ENCODE measurements around the gene CAPN12. TPM values are rescaled to one million over a fixed set of nuclear protein-coding genes. Genes with fewer than 3 reads are reported as not detected.
"Not testable (repeated sequence)": the region's sequence is repeated elsewhere in the genome, so short reads cannot be mapped to it uniquely, and the experiment has no call there.

CAPN12 gene
- total RNA-seq, 1 donor from 2014 or later: not detected

DNA sequence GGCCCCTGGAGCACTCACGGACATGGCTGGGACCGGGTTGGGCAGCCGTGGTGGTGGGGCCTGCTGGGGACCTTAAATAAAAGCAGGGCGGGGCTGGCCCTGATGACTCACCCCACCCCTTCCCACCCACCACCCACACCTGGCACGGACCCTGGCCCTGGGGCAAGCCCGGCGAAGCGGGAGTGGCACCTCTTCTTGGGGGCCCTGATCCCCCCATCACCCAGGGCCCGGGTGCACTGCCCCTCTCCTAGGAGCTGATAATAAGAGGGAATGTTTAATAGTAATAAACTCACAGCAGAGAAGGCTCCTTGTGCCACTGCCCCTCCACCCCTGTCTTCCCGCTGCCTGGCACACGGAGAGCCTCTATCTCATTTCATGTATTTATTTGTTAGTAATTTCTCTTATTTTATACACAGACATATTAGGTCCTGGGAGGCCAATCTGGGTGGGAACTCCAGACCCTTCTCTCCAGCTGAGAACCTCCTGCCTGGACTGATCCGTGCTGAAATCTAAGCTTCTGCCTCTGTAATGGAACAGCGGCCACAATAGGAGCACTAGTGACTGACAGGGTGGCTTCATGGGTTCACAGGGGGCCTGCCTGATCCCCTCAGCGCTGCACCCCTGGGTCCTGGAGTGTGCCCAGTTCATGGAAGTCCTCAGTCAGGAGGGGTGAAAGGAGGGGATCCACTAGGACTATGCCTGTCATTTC lies 29.3 kb upstream of the CAPN12 start, which contains the start of gene LGALS7:
Gene LGALS7 (minus strand): TSS at position 49 of the 709 bp plus-strand sequence. CDS start 25 bp downstream, at position 24.
- ATAC-seq: no peak

DNA sequence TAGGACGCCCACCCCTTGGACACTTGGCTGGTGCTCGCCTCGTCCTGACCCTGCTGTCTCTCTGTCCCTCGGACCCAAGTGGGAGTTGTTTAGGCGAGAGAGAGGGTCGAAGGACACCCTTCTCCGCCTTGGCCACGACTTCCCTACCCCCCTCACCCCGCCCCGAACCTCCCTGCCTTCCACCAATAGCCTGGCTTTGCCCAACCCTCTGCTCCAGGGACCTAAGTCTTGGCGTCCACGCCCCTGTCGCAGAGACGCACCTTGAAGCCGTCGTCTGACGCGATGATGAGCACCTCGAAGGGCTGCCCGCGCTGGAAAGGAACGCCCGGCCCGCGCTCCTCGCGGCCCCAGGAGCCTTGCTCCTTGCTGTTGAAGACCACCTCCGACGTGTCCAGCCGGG lies 27.3 kb upstream of the CAPN12 start:
- ATAC-seq; DNase-seq; intact Hi-C loops (cut with micrococcal nuclease): not testable (repeated sequence)

More for the DNA sequence above, 29.3 kb upstream of the CAPN12 start, which contains the start of gene LGALS7:
- intact Hi-C loops (cut with micrococcal nuclease): no loop called here
- DNase-seq: no peak

DNA sequence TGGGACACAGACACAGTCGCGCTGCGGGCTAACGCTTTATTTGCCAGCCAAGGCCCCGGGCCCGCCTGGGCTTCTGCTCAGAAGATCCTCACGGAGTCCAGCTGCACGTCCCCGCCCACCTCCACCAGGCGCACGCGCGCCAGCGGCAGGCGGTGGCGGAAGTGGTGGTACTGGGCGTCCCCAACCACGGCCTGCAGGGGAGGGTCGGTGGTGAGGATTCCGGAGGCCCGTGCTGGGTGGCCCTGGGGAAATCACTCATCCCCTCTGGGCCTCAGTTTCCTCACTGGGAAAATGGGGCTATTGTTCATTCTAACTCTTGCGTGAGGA lies 26.6 kb upstream of the CAPN12 start:
- intact Hi-C loops (cut with micrococcal nuclease); DNase-seq: not testable (repeated sequence)
- ATAC-seq: peak; percentile 95

DNA sequence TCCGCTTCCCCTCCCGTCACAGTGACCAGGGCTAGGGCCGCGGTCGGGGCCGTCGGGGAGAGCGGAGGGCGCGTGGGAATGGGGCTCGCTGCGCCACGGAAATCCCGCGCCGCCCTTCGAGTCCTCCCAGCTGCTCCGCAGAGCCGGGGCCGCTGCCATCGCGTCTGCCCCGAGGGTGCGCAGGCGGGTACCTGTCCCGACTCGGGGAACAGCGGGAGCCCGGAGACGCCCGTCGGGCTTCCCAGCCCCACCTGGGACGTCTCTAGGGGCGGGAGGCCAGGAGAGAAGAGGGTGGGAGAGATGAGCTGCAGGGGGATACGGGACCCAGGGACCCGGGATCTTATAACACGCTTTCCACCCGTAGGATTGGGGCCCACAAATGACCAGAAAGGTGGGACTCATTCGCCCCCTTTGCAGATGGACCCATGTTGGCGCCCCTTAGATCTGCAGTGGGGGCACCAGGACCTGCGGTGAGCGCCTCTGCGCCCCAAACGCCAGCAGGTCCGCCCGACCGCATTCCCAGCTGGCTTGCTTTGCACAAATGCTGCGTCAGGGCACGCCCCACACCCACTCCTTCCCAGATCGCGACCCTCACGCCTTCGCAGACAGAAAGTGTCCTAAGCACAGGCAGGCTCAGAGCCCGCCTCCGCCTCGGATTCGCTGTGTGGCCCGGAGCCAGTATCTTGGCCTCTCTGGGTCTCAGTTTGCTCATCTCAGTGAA lies 26.1 kb upstream of the CAPN12 start:
- ATAC-seq: peak; percentile 36
- intact Hi-C loops (cut with micrococcal nuclease); DNase-seq: not testable (repeated sequence)

DNA sequence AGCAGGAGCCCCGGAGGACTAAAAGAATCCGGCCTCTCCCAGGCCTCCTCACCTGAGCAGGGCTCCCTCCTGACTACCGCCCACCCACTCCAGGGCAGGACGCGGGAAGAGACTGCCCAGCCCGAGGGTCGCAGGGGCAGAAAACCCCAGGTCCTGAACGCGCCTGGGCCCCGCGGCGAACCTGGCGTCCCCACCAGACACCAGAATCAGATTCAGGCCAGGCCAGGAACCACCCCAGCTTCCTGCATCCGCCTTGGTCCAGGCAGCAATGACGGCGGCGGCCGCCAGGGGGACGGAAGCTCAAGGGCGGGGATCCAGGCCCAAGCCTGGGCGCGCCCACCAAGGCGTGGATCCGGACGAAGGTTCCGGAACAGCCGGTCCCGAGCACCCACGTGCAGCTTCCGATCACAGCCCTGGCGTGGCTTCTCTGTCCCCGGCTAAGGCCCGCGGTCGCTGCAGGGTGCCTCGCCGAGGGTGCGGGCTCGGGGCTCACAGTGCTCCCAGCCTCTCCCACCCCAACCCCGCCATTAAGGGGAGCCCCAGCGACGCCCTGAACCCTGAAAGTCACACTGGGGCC lies 25.4 kb upstream of the CAPN12 start:
- peak; percentile 95 for DNase-seq
- peak; percentile 89 for ATAC-seq
- intact Hi-C loops (cut with micrococcal nuclease): no loop called here

DNA sequence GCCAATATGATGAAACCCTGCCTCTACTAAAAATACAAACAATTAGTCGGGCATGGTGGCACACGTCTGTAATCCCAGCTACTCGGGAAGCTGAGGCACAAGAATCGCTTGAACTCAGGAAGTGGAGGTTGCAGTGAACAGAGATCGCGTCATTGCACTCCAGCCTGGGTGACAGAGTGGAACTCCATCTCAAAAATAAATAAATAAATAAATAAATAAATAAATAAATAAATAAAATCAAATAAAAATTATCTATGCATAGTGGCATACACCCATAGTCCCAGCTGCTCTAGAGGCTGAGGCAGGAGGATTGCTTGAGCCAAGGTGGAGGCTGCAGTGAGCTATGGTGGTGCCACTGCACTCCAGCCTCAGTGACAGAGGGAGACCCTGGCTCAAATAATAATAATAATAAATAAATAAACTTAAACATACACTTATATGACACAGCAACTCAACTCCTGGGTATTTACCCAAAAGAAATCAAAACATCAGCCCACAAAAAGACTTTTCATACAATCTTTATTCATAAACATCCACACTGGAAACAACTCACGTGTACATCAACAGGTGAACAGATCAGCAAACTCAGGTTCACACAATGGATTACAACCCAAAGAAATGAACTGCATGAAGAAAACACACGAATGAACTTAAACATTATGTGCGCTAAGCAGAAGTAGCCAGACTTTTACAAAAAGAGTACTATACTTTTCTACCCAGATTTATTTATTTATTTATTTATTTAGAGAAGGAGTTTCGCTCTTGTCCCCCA lies 22.2 kb upstream of the CAPN12 start:
- intact Hi-C loops (cut with micrococcal nuclease): no loop called here
- ATAC-seq (no peak), DNase-seq (no peak)

DNA sequence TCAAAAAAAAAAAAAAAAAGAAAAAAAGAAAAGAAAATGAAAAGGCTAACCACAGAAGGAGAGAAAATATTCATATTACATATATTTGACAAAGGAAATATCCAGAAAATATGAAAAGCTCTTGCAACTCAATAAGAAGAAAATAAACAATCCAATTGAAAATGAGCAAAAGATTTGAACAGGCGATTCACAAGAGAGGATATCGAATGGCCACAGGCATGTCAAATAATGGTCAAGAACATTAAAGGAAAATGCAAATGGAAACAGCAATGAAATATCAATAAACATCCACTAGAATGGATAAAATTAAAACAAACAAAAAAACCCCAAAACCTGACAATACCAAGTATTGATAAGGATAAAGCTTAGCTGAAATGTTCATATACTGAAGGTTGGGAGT lies 20.9 kb upstream of the CAPN12 start:
- ATAC-seq (no peak), DNase-seq (no peak)
- intact Hi-C loops (cut with micrococcal nuclease): no loop called here

DNA sequence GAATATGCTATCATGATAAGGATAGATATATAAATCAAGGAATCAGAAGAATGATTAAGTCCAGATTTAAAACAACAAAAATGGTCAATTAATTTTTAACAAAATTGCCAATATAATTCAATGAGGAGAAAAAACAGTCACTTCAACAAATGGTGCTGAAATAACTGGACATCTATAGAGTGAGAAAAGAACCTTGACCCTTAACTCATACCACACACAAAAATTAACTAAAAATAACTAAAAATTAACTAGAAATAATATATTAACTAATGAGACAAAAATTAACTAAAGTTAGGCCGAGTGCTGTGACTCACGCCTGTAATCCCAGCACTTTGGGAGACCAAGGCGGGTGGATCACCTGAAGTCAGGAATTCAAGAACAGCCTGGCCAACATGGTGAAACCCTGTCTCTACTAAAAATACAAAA lies 19.5 kb upstream of the CAPN12 start:
- intact Hi-C loops (cut with micrococcal nuclease): no loop called here
- ATAC-seq: no peak
- DNase-seq: no peak

DNA sequence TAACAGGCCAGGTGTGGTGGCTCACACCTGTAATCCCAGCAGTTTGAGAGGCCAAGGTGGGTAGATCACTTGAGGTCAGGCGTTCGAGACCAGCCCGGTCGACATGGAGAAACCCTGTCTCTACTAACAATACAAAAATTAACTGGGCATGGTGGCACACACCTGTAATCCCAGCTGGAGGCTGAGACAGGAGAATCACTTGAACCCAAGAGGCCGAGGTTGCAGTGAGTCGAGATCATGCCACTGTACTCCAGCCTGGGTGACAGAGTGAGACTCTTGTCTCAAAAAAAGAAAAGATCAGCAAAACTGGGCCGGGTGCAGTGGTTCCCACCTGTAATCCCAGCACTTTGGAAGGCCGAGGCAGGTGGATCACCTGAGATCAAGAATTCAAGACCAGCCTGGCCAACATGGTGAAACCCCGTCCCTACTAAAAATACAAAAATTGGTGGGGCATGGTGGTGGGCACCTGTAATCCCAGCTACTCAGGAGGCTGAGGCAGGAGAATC lies 17.7 kb upstream of the CAPN12 start:
- ATAC-seq; intact Hi-C loops (cut with micrococcal nuclease); DNase-seq: not testable (repeated sequence)

DNA sequence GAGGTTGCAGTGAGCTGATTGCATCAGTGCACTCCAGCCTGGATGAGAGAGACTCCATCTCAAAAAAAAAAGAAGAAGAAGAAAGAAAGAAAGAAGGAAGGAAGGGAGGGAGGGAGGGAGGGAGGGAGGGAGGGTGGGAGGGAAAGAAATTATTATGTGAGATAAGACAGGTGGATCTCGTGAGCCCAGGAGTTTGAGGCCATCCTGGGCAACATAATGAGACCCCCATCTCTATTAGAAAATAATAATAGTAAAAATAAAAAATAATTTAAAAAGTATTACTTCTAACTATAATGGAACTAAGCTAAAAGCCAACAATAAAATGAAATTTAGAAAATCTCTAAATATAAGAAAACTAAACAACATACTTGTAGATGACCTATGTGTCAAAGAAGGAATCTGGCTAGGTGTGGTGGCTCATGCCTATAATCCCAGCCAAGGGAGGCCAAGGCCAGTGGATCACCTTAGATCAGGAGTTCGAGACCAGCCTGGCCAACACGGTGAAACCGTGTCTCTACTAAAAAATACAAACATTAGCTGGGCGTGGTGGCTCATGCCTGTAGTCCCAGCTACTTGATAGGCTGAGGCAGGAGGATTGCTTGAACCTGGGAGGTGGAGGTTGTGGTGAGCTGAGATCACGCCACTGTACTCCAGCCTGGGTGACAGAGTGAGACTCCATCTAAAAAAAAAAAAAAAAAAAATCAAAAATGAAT lies 16.7 kb upstream of the CAPN12 start:
- intact Hi-C loops (cut with micrococcal nuclease); ATAC-seq; DNase-seq: not testable (repeated sequence)

DNA sequence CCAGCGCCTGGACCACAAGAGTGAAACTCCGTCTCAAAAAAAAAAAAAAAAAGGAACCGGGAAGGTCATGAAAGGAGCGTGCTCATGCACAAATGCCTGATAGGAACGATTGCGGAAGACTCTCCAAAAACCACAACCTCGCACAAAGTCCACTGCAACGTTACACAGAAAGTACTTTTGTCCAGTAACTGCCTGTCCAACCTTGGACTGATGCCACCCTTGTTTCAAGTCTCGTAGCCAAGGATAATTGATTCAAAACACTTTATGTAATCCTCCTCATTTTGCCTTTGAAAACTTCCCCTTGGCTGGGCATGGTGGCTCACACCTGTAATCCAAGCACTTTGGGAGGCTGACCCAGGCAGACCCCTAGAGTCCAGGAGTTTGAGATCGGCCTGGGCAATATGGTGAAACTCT lies 15.3 kb upstream of the CAPN12 start:
- DNase-seq (no peak), ATAC-seq (no peak)
- intact Hi-C loops (cut with micrococcal nuclease): no loop called here

DNA sequence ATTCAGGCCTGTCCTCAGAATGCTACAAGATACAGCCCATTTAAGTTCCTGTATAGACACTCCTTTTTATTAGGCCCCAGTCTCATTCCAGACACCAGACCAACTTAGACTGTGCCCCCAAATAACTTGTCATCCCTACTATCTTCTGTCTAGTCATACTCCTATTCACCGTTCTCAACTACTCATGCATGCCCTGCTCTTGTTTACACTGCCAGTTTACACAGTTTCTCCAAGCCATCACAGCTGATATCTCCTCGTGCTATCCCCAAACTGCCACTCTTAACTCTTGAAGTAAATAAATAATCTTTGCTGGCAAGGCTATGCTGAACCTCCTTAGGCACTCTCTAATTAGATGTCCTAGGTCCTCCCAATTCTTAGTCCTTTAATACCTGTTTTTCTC lies 9.9 kb upstream of the CAPN12 start:
- DNase-seq; intact Hi-C loops (cut with micrococcal nuclease); ATAC-seq: not testable (repeated sequence)

DNA sequence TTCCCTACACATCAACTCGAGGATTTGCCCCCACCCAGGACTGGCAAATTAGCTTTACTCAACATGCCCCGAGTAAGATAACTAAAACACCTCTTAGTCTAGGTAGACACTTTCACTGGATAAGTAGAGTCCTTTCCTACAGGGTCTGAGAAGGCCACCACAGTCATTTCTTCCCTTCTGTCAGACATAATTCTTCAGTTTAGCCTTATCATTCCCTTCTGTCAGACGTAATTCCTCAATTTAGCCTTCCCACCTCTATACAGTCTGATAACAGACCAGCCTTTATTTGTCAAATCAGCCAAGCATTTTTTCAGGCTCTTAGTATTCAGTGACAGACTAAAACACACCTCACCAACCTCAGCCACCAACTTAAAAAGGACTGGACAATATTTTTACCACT lies 9.5 kb upstream of the CAPN12 start:
- DNase-seq; intact Hi-C loops (cut with micrococcal nuclease); ATAC-seq: not testable (repeated sequence)

DNA sequence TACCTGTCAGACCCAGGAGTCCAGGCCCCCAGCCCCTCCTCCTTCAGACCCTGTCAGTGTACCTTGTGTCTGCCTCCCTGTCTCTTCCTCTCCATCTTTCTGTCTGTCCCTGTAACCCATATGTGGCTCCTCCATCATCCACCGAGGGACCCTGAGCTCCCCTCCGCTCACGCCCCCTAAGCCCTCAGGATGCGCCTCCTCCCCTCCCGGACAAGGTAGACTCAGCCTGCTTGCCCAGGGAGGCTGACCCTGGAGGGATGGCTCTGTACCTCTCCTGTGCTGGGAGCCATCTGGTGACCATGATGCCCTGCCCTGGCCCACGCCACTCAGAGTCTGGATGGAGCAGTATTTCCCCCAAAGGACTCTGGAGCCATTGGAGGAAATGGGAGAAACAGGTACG lies 1.0 kb upstream of the CAPN12 start:
- ATAC-seq: no peak
- DNase-seq: no peak
- intact Hi-C loops (cut with micrococcal nuclease): no loop called here

DNA sequence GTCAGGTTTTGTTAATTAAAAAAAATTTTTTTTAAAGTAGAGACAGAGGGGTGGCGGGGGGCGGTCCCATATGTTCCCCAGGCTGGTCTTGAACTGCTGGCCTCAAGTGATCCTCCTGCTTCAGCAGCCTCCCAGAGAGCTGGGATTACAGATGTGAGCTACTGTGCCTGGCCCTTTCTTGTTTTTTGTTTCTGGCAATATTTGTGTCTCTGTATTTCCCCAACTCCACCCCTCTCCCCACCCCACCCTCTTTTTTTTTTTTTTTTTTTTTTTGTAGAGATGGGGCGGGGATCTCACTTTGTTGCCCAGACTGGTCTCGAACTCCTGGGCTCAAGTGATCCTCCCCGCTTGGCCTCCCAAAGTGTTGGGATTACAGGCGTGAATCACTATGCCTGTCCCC lies 600 bp upstream of the CAPN12 start:
- ATAC-seq (no peak), DNase-seq (no peak)
- intact Hi-C loops (cut with micrococcal nuclease): no loop called here

DNA sequence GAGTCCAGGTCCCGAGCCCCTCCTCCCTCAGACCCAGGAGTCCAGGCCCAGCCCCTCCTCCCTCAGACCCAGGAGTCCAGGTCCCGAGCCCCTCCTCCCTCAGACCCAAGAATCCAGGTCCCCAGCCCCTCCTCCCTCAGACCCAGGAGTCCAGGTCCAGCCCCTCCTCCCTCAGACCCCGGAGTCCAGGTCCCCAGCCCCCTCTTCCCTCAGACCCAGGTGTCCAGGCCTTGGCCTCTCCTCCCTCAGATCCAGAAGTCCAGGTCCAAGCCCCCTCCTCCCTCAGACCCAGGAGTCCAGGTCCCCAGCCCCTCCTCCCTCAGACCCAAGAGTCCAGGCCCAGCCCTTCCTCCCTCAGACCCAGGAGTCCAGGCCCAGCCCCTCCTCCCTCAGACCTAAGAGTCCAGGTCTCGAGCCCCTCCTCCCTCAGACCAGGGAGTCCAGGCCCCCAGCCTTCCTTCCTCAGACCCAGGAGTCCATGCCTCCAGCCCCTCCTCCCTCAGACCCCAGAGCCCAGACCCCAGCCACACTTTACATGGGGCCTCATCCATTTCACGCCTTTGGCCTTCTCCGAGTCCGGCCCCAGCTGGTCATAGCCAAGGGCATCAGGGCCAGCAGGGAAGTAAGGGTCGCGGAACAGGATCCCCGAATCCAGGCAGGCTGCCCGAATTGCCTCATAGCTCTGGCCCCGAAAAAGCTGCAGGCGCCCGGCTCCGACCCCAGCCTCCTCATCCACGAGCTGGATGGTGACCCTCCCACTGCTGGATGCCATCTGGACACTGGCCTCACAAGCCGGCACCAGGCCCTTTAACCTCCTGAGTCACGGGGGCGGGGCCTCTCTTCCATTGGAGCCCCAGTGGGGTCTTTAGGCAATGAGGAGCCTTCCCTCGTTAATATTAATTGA lies 628 bp downstream of the CAPN12 start:
- no peak for ATAC-seq
- intact Hi-C loops (cut with micrococcal nuclease): no loop called here
- no peak for DNase-seq

DNA sequence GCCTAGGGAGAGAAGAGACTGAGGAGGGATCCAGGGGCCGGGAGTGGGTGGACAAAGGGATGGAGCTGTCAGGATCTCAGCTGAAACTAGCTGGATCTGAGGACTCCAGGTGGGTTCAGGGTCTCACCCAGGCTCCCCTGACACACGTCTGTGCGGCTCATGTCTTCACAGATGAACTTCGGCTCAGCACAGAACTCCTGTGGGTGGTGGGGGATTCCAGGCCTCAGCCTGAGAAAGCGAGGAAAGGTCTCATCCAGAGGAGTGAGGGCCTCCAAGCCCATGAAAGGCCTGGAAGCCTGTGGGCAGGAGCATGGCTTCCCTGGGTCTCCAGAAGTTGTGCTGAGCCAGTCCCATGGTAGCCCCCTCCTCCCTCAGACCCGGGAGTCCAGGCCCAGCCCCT lies 1.4 kb downstream of the CAPN12 start:
- ATAC-seq (no peak), DNase-seq (no peak)
- intact Hi-C loops (cut with micrococcal nuclease): no loop called here

DNA sequence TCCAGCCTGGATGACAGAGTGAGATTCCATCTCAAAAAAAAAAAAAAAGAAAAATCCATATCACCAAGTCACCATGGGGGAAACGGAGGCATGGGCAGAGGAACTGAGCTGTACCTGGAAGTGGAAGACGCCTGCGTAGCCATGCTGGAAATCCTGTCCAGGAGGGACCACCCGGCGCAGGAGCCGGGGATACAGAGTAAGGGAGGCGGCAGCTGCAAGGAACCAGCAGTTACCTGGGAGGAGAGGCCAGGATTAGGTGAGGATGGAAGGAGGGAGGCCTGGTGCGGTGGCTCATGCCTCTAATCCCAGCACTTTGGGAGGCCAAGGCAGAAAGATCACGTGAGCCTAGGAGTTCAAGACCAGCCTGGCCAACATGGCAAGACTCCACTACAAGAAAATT lies 2.0 kb downstream of the CAPN12 start:
- DNase-seq (no peak), ATAC-seq (no peak)
- intact Hi-C loops (cut with micrococcal nuclease): no loop called here
